Nephron (organoid): ENCODE data around the gene TESK2.

Source experiments
- H3K27ac Mint-ChIP-seq, 3 experiments: 2 replicates each; pipeline ENCODE4 v1.8.0; 2020; ENCODE audit warnings: mixed read lengths in 3 of 3, mild to moderate bottlenecking in 2 of 3, moderate library complexity in 1 of 3
- H3K27me3 Mint-ChIP-seq: 2 replicates; pipeline ENCODE4 v1.8.0; 2021; ENCODE audit warnings: low read depth, mild to moderate bottlenecking, moderate library complexity, mixed read lengths
- H3K36me3 Mint-ChIP-seq: 2 replicates; pipeline ENCODE4 v1.8.0; 2020; ENCODE audit warnings: low read depth, mixed read lengths
- H3K4me1 Mint-ChIP-seq: 2 replicates; pipeline ENCODE4 v1.8.0; 2020; ENCODE audit warnings: mixed read lengths
- H3K4me3 Mint-ChIP-seq, 3 experiments: 2 replicates each; pipeline ENCODE4 v1.8.0; 2020; ENCODE audit warnings: mild to moderate bottlenecking in 3 of 3, mixed read lengths in 3 of 3, moderate library complexity in 2 of 3
- H3K9me3 Mint-ChIP-seq: 2 replicates; pipeline ENCODE4 v1.8.0; 2020; ENCODE audit warnings: mixed read lengths
- TF ChIP-seq, protein P1 (sequence below), 3 experiments: fragments of 200-600 bp; sonication (generic); IDR thresholded peaks; one replicate each; pipeline ENCODE4 v1.5.0; 2021; ENCODE audit warnings: antibody characterized with exemption in 3 of 3; ENCODE audit not compliant: unreplicated experiment in 3 of 3

TESK2 gene

DNA sequence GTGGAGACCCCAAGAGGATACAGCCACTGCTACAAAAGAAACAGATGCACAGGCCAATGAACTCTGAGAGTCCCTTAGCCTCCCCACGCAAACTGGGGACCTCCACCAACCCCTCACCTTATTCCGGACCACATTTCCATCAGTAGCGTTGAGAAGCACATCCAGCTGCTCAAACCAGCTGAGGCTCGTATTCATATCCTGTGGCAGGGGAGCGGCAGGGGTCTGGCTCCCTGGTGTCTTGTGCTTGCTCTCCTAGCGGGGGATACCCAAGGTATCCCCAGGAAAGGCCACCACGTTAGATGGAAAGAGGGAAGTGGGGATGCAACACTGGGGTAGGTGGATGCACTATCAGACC lies 8.4 kb upstream of the TESK2 start:
- peak overlapping the region in 2 of 3 experiments; percentile 44 to 90 for H3K27ac Mint-ChIP-seq
- peak overlapping the region; percentile 92 to 94 (median 94) for H3K4me3 Mint-ChIP-seq
- peaks cover 28% of the 10 kb centered on the region for H3K4me1 Mint-ChIP-seq
- no peaks in the 10 kb centered on the region for H3K27me3 Mint-ChIP-seq
- peaks cover 3% of the 10 kb centered on the region for H3K36me3 Mint-ChIP-seq
- no peaks in the 10 kb centered on the region for H3K9me3 Mint-ChIP-seq
- TF ChIP-seq, protein P1, sequence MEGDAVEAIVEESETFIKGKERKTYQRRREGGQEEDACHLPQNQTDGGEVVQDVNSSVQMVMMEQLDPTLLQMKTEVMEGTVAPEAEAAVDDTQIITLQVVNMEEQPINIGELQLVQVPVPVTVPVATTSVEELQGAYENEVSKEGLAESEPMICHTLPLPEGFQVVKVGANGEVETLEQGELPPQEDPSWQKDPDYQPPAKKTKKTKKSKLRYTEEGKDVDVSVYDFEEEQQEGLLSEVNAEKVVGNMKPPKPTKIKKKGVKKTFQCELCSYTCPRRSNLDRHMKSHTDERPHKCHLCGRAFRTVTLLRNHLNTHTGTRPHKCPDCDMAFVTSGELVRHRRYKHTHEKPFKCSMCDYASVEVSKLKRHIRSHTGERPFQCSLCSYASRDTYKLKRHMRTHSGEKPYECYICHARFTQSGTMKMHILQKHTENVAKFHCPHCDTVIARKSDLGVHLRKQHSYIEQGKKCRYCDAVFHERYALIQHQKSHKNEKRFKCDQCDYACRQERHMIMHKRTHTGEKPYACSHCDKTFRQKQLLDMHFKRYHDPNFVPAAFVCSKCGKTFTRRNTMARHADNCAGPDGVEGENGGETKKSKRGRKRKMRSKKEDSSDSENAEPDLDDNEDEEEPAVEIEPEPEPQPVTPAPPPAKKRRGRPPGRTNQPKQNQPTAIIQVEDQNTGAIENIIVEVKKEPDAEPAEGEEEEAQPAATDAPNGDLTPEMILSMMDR (IDR thresholded peaks at IDR 0.05; ENCODE audit: unreplicated experiment in 3 of 3) = no peak

- Mint-ChIP-seq H3K27me3 (no peaks in the 10 kb centered on the region), H3K4me1 (peaks cover 28% of the 10 kb centered on the region), H3K9me3 (no peaks in the 10 kb centered on the region), H3K27ac (no peak overlapping the region), H3K4me3 (peak overlapping the region; percentile 92 to 94 (median 94)), H3K36me3 (peaks cover 3% of the 10 kb centered on the region)
- TF ChIP-seq, protein P1 (IDR thresholded peaks at IDR 0.05; ENCODE audit: unreplicated experiment in 3 of 3) = no peak
These were observed 7.3 kb upstream of the TESK2 start for GRCh38 chr1:45498279-45498678.

DNA sequence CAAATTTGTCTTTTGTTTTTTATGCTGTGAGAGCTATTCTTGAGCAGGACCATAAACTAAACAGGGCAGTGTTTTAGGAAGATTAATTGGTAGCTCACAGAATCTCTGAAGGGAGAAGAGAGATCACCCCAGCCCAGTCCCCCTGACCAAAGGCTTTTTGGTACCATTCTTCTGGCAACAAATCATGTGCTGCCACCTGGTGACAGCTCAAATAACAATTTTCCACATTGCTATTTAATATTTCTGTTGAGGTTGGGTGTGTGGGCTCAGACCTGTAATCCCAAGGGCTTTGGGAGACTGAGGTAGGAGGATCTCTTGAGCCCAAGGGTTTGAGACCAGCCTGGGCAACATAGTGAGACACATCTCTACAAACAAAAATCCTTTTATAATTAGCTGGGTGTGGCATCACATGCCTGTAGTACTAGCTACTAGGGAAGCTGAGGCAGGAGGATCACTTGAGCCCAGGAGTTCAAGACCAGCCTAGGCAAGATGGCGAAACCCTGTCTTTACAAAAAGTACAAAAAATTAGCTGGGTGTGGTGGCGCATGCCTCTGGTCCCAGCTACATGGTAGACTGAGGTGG lies 2.2 kb upstream of the TESK2 start:
- Mint-ChIP-seq H3K4me1 (no peaks in the 10 kb centered on the region), H3K27ac (no peak overlapping the region), H3K4me3 (peak overlapping the region in 2 of 3 experiments; percentile 31 to 63), H3K9me3 (no peaks in the 10 kb centered on the region), H3K27me3 (peaks cover 4% of the 10 kb centered on the region), H3K36me3 (peaks cover 3% of the 10 kb centered on the region)
- TF ChIP-seq, protein P1 (IDR thresholded peaks at IDR 0.05; ENCODE audit: unreplicated experiment in 3 of 3) = peak; percentile 43 to 54 (median 53)

- no peak overlapping the region for H3K27ac Mint-ChIP-seq
- no peaks in the 10 kb centered on the region for H3K9me3 Mint-ChIP-seq
- no peaks in the 10 kb centered on the region for H3K4me1 Mint-ChIP-seq
- H3K27me3 Mint-ChIP-seq = peaks cover 6% of the 10 kb centered on the region
- TF ChIP-seq, protein P1 (IDR thresholded peaks at IDR 0.05; ENCODE audit: unreplicated experiment in 3 of 3) = no peak
- peak overlapping the region in 1 of 3 experiments; percentile 63 for H3K4me3 Mint-ChIP-seq
- H3K36me3 Mint-ChIP-seq = peaks cover 3% of the 10 kb centered on the region
These were observed 1.7 kb upstream of the TESK2 start for GRCh38 chr1:45492691-45493090.

GRCh38 chr1:45491487-45492260 lies 711 bp upstream of the TESK2 start:
- TF ChIP-seq, protein P1 (IDR thresholded peaks at IDR 0.05; ENCODE audit: unreplicated experiment in 3 of 3) = no peak
- Mint-ChIP-seq H3K27me3 (peaks cover 11% of the 10 kb centered on the region), H3K36me3 (peaks cover 3% of the 10 kb centered on the region), H3K9me3 (no peaks in the 10 kb centered on the region), H3K4me1 (no peaks in the 10 kb centered on the region), H3K27ac (no peak overlapping the region), H3K4me3 (no peak overlapping the region)
